B cell (primary cell): Measurements from ENCODE around the gene BID. TPM values are rescaled to one million over a fixed set of nuclear protein-coding genes. Genes with fewer than 3 reads are reported as not detected.

Experiments
- ATAC-seq: fragments of 200-7000 bp; cut with Tn5 transposase; one replicate; pipeline ENCODE4 v1.10.0; 2021; ENCODE audit warnings: low read depth, mild to moderate bottlenecking, moderate number of reproducible peaks, moderate library complexity
- CTCF ChIA-PET: fragments of 350-600 bp; sonication (Branson Sonifier 250); formaldehyde crosslinking; loops from one replicate; lab custom pipeline; 2021; ENCODE audit warnings: antibody characterized with exemption, inconsistent platforms; lab: Charles Lee
- POLR2A ChIA-PET: fragments of 350-600 bp; sonication (Branson Sonifier 250); formaldehyde crosslinking; loops from one replicate; lab custom pipeline; 2021; ENCODE audit warnings: antibody characterized with exemption; lab: Charles Lee
- DNase-seq: peaks from one replicate; pipeline ENCODE4 v3.0.0; 2013
- H2AFZ ChIP-seq: 2 replicates; pipeline ENCODE4 v1.6.1; 2012; ENCODE audit warnings: mild to moderate bottlenecking, low read depth, low read length; ENCODE audit not compliant: insufficient read depth, poor library complexity, severe bottlenecking
- H3K27ac ChIP-seq, 2 donors: 1 replicate in 1 of 2; 2 replicates in 1 of 2; pipeline ENCODE4 v1.5.1; 2012 to 2013; ENCODE audit warnings: low read length in 2 of 2, mild to moderate bottlenecking in 2 of 2, moderate library complexity in 1 of 2
- H3K27me3 ChIP-seq, 4 experiments: fragments of 200-600 bp in 1 of 4; sonication (generic) in 1 of 4; replicated peaks in 1 of 4; 1 replicate in 2 of 4; 2 replicates in 2 of 4; pipeline versions ENCODE4 v1.6.1 to v1.7.0; 2013 to 2016; ENCODE audit warnings: low read length in 3 of 4, mild to moderate bottlenecking in 2 of 4, mixed read lengths in 1 of 4, moderate library complexity in 1 of 4; ENCODE audit not compliant: insufficient read depth in 4 of 4, control insufficient read depth in 3 of 4; ENCODE audit errors: control extremely low read depth in 1 of 4
- H3K36me3 ChIP-seq, 2 experiments: replicated peaks in 1 of 2; 1 replicate in 1 of 2; 2 replicates in 1 of 2; pipeline versions ENCODE4 v1.6.1 to v1.7.1; 2013; ENCODE audit warnings: low read length in 1 of 2; ENCODE audit not compliant: insufficient read depth in 2 of 2, control insufficient read depth in 1 of 2; ENCODE audit errors: control extremely low read depth in 1 of 2, extremely low read depth in 1 of 2
- H3K4me1 ChIP-seq, 2 donors: fragments of 200-600 bp in 1 of 2; sonication (generic) in 1 of 2; 1 replicate in 1 of 2; 2 replicates in 1 of 2; pipeline versions ENCODE4 v1.5.1 to v1.6.1; 2013 to 2017; ENCODE audit warnings: low read length in 2 of 2; ENCODE audit not compliant: control insufficient read depth in 2 of 2, insufficient read depth in 2 of 2
- H3K4me2 ChIP-seq: replicated peaks from 2 replicates; pipeline ENCODE3; 2012; ENCODE audit warnings: mild to moderate bottlenecking, low read depth, low read length; ENCODE audit not compliant: poor library complexity, severe bottlenecking
- H3K4me3 ChIP-seq, 5 experiments: fragments of 200-600 bp in 1 of 5; sonication (generic) in 1 of 5; 1 replicate in 3 of 5; 2 replicates in 2 of 5; pipeline versions ENCODE4 v1.5.1 to v1.7.0; 2011 to 2016; ENCODE audit warnings: low read length in 4 of 5, mild to moderate bottlenecking in 4 of 5, low read depth in 2 of 5, control low read depth in 1 of 5, moderate library complexity in 1 of 5; ENCODE audit not compliant: insufficient read depth in 1 of 5; ENCODE audit errors: control extremely low read depth in 1 of 5, extremely low read depth in 1 of 5
- H3K79me2 ChIP-seq: fragments of 200-600 bp; sonication (generic); one replicate; pipeline ENCODE4 v1.6.0; 2016; ENCODE audit warnings: low read length; ENCODE audit not compliant: control insufficient read depth, insufficient read depth
- H3K9ac ChIP-seq: fragments of 200-600 bp; sonication (generic); 2 replicates; pipeline ENCODE4 v1.6.1; 2017; ENCODE audit warnings: mild to moderate bottlenecking, low read length, moderate library complexity
- H3K9me3 ChIP-seq, 3 donors: one replicate each; pipeline versions ENCODE4 v1.6.1 to v1.7.1; 2013; ENCODE audit warnings: low read length in 2 of 3; ENCODE audit not compliant: control insufficient read depth in 2 of 3, insufficient read depth in 1 of 3; ENCODE audit errors: control extremely low read depth in 1 of 3
- H4K20me1 ChIP-seq: 2 replicates; pipeline ENCODE4 v1.6.0; 2012; ENCODE audit warnings: mild to moderate bottlenecking, low read length; ENCODE audit not compliant: insufficient read depth, control insufficient read depth, poor library complexity, severe bottlenecking
- H3K27ac Mint-ChIP-seq: one replicate; pipeline ENCODE4 v1.8.0; 2021; ENCODE audit warnings: mixed read lengths
- H3K27me3 Mint-ChIP-seq: one replicate; pipeline ENCODE4 v1.8.0; 2021; ENCODE audit warnings: mixed read lengths
- H3K4me1 Mint-ChIP-seq: one replicate; pipeline ENCODE4 v1.8.0; 2021; ENCODE audit warnings: mixed read lengths
- H3K4me3 Mint-ChIP-seq: one replicate; pipeline ENCODE4 v1.8.0; 2021; ENCODE audit warnings: mixed read lengths
- H3K9me3 Mint-ChIP-seq: one replicate; pipeline ENCODE4 v1.8.0; 2022; ENCODE audit warnings: mixed read lengths; ENCODE audit not compliant: insufficient read depth
- EZH2 ChIP-seq: IDR thresholded peaks from 2 replicates; pipeline ENCODE4 v1.6.1; 2012; ENCODE audit warnings: borderline replicate concordance, low read depth, mild to moderate bottlenecking, moderate library complexity, low read length; ENCODE audit not compliant: insufficient read depth, poor library complexity, severe bottlenecking
- WGBS: methylation state at CpG from one replicate; pipeline ENCODE4 v1.1.5; 2013; ENCODE audit warnings: missing lambda C conversion rate; ENCODE audit not compliant: insufficient coverage; 5-methylcytosine and 5-hydroxymethylcytosine counted together
- intact Hi-C: fragments of 100-400 bp; cut with micrococcal nuclease; formaldehyde crosslinking; loops from one replicate; pipeline ENCODE4 v1.10.0; 2022
- polyA plus RNA-seq: library from polyadenylated mRNA; depleted of rRNA; stranded (reverse); fragments of >200 nt; gene quantifications from 2 replicates; pipeline ENCODE4 v1.2.3, GENCODE V29; 2012
- total RNA-seq, 2 donors: library from RNA; stranded (reverse); fragments of 120-200 nt in 1 of 2; gene quantifications; 1 replicate in 1 of 2; 2 replicates in 1 of 2; pipeline versions ENCODE4 v1.2.3 to v1.2.4, GENCODE V29; 2013 to 2022
- TF ChIP-seq, protein P1 (sequence below): fragments of 200-600 bp; IDR thresholded peaks from one replicate; pipeline ENCODE4 v1.8.0; 2022; ENCODE audit warnings: antibody characterized with exemption, mild to moderate bottlenecking

BID gene
- total and polyA plus RNA-seq, 2 donors (not counting 1 experiment from before 2014, with no cell fraction given): 17.5 to 23.3 TPM

DNA sequence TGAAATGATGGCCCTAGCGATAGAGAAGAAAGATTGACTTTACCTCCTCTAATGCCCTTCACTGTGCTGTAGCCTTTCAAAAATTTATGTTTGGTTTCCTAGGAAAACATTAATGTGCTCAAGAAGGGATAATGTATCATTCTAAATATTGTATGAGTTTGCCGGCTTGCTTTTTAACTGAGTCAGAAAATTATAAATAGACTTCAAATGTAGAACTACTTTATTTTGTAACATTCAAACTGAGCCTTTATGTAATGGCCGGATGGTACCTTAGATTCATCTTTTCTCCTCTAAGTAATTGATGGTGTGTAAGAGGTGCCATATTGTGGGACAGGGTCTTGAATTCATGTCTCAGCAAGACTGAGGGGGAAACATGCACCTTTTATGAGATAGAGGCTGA, 57.7 kb downstream of the BID start:
- no CpG with 5 or more reads among the region's 3 CpGs for WGBS

DNA sequence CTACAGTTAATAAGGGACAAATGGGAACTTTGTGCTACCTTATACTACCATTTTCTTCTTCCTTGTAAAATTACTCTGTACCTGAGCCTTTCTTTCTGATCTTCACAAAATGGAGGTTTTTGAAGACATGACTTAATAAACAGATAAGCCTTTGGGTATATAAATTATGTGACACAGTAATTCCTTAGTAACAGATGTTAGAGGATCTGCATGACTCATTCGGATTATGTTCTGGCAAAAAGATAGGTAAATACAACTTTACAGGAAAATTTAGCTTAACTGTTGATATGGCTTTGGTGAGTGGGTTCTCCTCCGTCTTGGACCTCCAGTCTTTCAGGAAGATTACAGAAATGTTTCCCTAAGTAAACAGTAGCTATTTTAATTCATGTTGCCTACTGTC, 61.8 kb downstream of the BID start:
- TF ChIP-seq EZH2: no peak
- TF ChIP-seq, protein P1, sequence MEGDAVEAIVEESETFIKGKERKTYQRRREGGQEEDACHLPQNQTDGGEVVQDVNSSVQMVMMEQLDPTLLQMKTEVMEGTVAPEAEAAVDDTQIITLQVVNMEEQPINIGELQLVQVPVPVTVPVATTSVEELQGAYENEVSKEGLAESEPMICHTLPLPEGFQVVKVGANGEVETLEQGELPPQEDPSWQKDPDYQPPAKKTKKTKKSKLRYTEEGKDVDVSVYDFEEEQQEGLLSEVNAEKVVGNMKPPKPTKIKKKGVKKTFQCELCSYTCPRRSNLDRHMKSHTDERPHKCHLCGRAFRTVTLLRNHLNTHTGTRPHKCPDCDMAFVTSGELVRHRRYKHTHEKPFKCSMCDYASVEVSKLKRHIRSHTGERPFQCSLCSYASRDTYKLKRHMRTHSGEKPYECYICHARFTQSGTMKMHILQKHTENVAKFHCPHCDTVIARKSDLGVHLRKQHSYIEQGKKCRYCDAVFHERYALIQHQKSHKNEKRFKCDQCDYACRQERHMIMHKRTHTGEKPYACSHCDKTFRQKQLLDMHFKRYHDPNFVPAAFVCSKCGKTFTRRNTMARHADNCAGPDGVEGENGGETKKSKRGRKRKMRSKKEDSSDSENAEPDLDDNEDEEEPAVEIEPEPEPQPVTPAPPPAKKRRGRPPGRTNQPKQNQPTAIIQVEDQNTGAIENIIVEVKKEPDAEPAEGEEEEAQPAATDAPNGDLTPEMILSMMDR: no peak
- no peak overlapping the region for H3K9ac ChIP-seq
- H3K36me3 ChIP-seq: peaks cover 0 to 3% of the 10 kb centered on the region in 2 experiments
- Mint-ChIP-seq H3K9me3 (no peaks in the 10 kb centered on the region), H3K4me3 (no peak overlapping the region), H3K27ac (no peak overlapping the region), H3K27me3 (no peaks in the 10 kb centered on the region), H3K4me1 (peaks cover 4% of the 10 kb centered on the region)
- WGBS: no CpG with 5 or more reads among the region's 2 CpGs
- no peaks in the 10 kb centered on the region for H3K79me2 ChIP-seq
- no peak overlapping the region for H2AFZ ChIP-seq
- no peaks in the 10 kb centered on the region for H3K4me1 ChIP-seq
- ATAC-seq (no peak), DNase-seq (no peak)
- CTCF ChIA-PET: no interaction called here
- H3K27me3 ChIP-seq: no peaks in the 10 kb centered on the region
- H4K20me1 ChIP-seq: no peaks in the 10 kb centered on the region
- no peak overlapping the region for H3K4me2 ChIP-seq
- no peak overlapping the region for H3K4me3 ChIP-seq
- H3K9me3 ChIP-seq: no peaks in the 10 kb centered on the region
- intact Hi-C loops: no loop called here
- H3K27ac ChIP-seq: no peak overlapping the region
- POLR2A ChIA-PET: no interaction called here

More for the DNA sequence above, 57.7 kb downstream of the BID start:
- intact Hi-C loops: no loop called here
- no peak for DNase-seq
- no peak overlapping the region for H3K4me3 Mint-ChIP-seq
- CTCF ChIA-PET: no interaction called here
- Histone ChIP-seq H3K36me3 (peaks cover 0 to 3% of the 10 kb centered on the region in 2 experiments), H3K4me3 (no peak overlapping the region), H3K4me1 (no peaks in the 10 kb centered on the region), H4K20me1 (no peaks in the 10 kb centered on the region), H3K4me2 (no peak overlapping the region), H3K9ac (no peak overlapping the region), H3K27ac (no peak overlapping the region), H3K9me3 (no peaks in the 10 kb centered on the region), H2AFZ (no peak overlapping the region), H3K27me3 (no peaks in the 10 kb centered on the region), H3K79me2 (no peaks in the 10 kb centered on the region)
- no peak for ATAC-seq
- POLR2A ChIA-PET: no interaction called here
- no peak for TF ChIP-seq EZH2
- TF ChIP-seq, protein P1: no peak
- H3K9me3 Mint-ChIP-seq: no peaks in the 10 kb centered on the region
- H3K27me3 Mint-ChIP-seq: no peaks in the 10 kb centered on the region
- H3K27ac Mint-ChIP-seq: no peak overlapping the region
- H3K4me1 Mint-ChIP-seq: no peaks in the 10 kb centered on the region
